Measurements from ENCODE around the gene TCL1B. TPM values are rescaled to one million over a fixed set of nuclear protein-coding genes. Genes with fewer than 3 reads are reported as not detected.

TCL1B gene
- total and polyA plus RNA-seq, 2 of the 8 experiments (the other 6 are each of a cell fraction or from before 2014, with no cell fraction given): 9.6 to 11.5 TPM

GRCh38 chr14:95675486-95675885, 10.7 kb upstream of the TCL1B start:
- Histone ChIP-seq H3K23me2 (ENCODE audit: low read depth, low read length) (no peaks in the 10 kb centered on the region; the same call in 1 of the 2 replicates), H2BK5ac (ENCODE audit: low read depth, low read length) (no peak overlapping the region), H2BK20ac (ENCODE audit: low read length) (no peak overlapping the region), H3K56ac (replicated peaks; ENCODE audit: insufficient read length, low read depth, low read length) (no peak overlapping the region), H3K4me1 (replicated peaks in 1 of 4; ENCODE audit: control insufficient read depth in 3 of 4, insufficient read depth in 4 of 4, low read length in 3 of 4) (peaks cover 1 to 11% (median 3%) of the 10 kb centered on the region in 4 experiments; a peak in 5 of 7 replicates), H3K14ac (ENCODE audit: insufficient read length) (no peak overlapping the region), H2AK5ac (ENCODE audit: low read depth, low read length) (no peak overlapping the region), H3K27me3 (replicated peaks in 1 of 4; ENCODE audit: control insufficient read depth in 3 of 4, extremely low read depth in 1 of 4, insufficient read depth in 3 of 4, low read length in 3 of 4) (no peaks in the 10 kb centered on the region; a peak in 3 of 7 replicates), H2BK120ac (replicated peaks; ENCODE audit: low read depth, low read length) (no peak overlapping the region), H2BK15ac (ENCODE audit: low read length) (no peak overlapping the region), H2AFZ (ENCODE audit: low read length) (no peak overlapping the region), H3K9me3 (ENCODE audit: insufficient read depth in 2 of 2, low read depth in 1 of 2, low read length in 1 of 2) (peaks cover 0 to 2% of the 10 kb centered on the region in 2 experiments; a peak in 1 of 4 replicates), H3K9ac (replicated peaks in 1 of 4; ENCODE audit: extremely low read depth in 1 of 4, low read depth in 3 of 4, low read length in 3 of 4) (no peak overlapping the region), H3K36me3 (ENCODE audit: control insufficient read depth in 2 of 4, insufficient read depth in 4 of 4, low read length in 3 of 4) (no peaks in the 10 kb centered on the region), H4K91ac (replicated peaks; ENCODE audit: insufficient read length, low read length) (no peak overlapping the region), H3K23ac (ENCODE audit: insufficient read length) (no peak overlapping the region), H4K5ac (ENCODE audit: insufficient read length, low read depth, low read length) (no peak overlapping the region), H3K18ac (ENCODE audit: extremely low read depth, low read length) (no peak overlapping the region), H4K20me1 (replicated peaks in 1 of 2; ENCODE audit: control insufficient read depth in 1 of 2, insufficient read depth in 2 of 2, low read length in 2 of 2) (no peaks in the 10 kb centered on the region), H3K4me2 (ENCODE audit: insufficient read depth in 1 of 2, low read depth in 2 of 2, low read length in 2 of 2) (no peak overlapping the region), H4K8ac (ENCODE audit: extremely low read depth, insufficient read depth, low read length) (no peak overlapping the region), H3K4me3 (ENCODE audit: extremely low read depth in 1 of 4, insufficient read depth in 2 of 4, low read depth in 3 of 4, low read length in 4 of 4) (no peak overlapping the region), H2BK12ac (ENCODE audit: low read depth, low read length) (no peak overlapping the region), H3K27ac (ENCODE audit: low read depth, low read length) (no peak overlapping the region), H3K79me1 (ENCODE audit: low read depth, low read length) (no peaks in the 10 kb centered on the region), H3K79me2 (ENCODE audit: control insufficient read depth in 1 of 2, insufficient read depth in 2 of 2, low read length in 2 of 2) (no peaks in the 10 kb centered on the region), H3K4ac (replicated peaks; ENCODE audit: insufficient read length, low read depth, low read length) (no peak overlapping the region)
- no peak for TF ChIP-seq POU5F1 (IDR thresholded peaks at IDR 0.05; ENCODE audit: low read depth, low read length)
- 58% methylated on average over 4 of the region's 4 CpGs; no CpG with 5 or more reads in 1 of the 2 experiments for WGBS, 2 experiments (ENCODE audit: extremely low coverage in 1 of 2, insufficient coverage in 1 of 2, insufficient read length in 1 of 2, insufficient replicate concordance in 2 of 2, low coverage in 1 of 2, low lambda C conversion rate in 2 of 2, missing lambda C conversion rate in 1 of 2)
- ChIA-PET POLR2A (ENCODE audit: partially characterized antibody) (interaction anchor here (0.9 kb wide), 1 partner anchor 201 kb away, joined by 3 read pairs; no protein-coding TSS in a partner anchor), CTCF (ENCODE audit: partially characterized antibody) (interaction anchor here (0.7 to 2.6 kb wide), 9 partner anchors 8 to 138 kb away, joined by 3 to 12 read pairs (median 6); partner anchors contain the start of gene TCL1B)
- FAIRE-seq: no peak
- no peak for DNase-seq (ENCODE audit: low read depth in 1 of 2, low spot score in 2 of 2)
